GM18520 (cell line): Measurements from ENCODE around the gene TRAK1.

Source experiments
- ATAC-seq: cut with Tn5 transposase; IDR thresholded peaks from one replicate; pipeline ENCODE4 v1.9.1; 2021; ENCODE audit not compliant: unreplicated experiment

Gene TRAK1

GRCh38 chr3:42175386-42176240 lies 84.5 kb downstream of the TRAK1 start:
- no peak for ATAC-seq

GRCh38 chr3:42176242-42177034 lies 85.3 kb downstream of the TRAK1 start:
- no peak for ATAC-seq

DNA sequence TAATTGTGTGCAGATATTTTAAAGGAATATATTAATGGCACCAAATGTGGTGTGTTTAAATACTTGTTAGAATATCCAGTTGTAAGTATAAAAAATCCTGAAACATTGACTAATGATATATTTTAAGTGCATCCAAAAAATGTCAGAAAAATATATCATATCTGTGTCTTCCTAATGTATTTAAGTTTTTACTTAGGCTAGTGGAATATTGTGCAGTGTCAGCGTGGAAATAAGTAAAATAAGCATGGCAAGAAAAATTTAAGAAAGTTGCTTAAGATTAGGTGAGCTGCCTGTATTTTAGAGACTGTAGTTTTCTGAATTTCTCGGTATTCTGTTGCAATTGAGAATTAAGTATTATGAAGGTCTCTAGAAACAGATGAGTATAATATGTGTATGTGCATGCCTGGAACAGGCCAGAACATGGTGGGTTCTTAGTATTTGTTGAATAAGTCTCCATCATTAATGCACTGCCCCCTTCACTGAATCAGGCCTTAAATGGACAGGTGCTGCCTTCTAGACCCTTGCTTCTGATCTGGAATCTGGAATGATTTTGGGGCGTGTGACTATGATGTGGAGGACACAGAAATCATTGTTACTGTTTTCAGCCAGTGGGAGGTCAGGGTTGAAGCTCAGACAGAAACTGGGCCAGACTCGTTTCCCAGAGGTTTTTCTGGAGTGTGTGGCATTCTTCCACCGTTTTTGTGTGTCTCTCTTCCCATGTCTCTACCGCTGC lies 86.1 kb downstream of the TRAK1 start:
- no peak for ATAC-seq

DNA sequence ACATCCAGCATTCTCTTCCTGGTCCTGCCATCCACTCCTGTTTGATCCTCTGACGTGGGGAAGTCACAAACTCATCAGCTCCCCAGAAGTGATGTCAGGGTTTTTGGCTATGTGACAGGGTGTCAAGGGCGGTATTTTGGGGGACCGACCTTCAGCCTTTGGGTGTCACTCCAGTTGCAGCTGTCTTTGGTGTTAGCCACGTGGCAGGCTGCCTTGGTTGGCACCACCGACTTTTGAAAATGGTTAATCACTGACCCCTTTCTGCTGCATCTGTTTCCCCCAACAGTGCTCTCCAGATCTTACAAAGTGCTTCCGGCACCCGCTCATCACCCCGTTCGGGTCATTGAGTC lies 86.6 kb downstream of the TRAK1 start:
- ATAC-seq = no peak

DNA sequence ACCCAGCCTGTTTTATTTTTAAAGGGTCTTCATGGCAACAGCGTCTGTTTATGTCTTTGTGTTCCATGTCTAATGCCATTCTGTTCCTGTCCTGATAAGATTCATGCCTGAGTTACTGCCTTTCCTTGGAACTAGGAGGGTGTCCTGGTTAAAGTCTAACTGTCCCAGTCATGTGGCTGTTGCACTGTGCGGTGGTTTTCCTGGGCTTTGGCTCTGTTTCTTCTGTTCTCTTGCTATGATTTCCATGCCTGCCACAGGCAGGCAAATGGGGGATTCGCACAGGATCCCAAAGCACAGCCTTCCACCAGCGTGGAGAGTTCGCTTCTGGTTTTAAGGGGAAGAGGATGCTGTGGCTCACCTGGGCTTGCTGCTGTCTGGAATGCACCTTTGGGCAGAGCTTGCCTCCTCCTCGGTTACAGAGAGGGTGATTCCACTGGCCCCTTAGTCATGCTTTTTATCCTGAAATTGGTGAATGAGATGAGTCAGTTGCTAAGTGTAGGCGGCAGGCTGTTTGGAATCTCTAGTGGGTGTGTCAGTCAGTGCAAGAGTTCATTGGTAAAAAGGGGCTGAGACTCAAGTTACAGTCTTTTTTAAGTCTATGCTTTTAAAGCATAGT lies 88.1 kb downstream of the TRAK1 start:
- no peak for ATAC-seq

- ATAC-seq = no peak
These were observed 89.7 kb downstream of the TRAK1 start for GRCh38 chr3:42180901-42181300.

DNA sequence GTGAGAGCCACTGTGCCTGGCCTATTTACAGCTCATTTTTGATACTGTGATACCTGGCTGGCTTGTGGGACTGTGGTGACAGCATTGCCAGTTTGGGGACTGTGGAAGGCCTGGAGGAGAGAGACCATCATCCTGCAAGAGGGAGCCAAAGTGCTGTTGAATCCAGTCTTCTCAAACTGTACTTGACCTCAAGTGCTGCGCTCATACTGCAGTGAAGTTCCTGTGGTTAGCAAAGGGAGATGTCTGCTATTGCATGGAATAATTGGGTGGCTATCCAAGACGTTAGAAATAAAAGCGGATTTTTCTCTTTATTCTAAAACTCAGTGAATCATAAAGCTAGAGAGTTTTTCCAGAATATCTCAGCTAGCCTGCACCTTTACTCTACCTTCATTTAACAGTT lies 91.4 kb downstream of the TRAK1 start:
- no peak for ATAC-seq

GRCh38 chr3:42183991-42184632 lies 93.0 kb downstream of the TRAK1 start:
- ATAC-seq = no peak

DNA sequence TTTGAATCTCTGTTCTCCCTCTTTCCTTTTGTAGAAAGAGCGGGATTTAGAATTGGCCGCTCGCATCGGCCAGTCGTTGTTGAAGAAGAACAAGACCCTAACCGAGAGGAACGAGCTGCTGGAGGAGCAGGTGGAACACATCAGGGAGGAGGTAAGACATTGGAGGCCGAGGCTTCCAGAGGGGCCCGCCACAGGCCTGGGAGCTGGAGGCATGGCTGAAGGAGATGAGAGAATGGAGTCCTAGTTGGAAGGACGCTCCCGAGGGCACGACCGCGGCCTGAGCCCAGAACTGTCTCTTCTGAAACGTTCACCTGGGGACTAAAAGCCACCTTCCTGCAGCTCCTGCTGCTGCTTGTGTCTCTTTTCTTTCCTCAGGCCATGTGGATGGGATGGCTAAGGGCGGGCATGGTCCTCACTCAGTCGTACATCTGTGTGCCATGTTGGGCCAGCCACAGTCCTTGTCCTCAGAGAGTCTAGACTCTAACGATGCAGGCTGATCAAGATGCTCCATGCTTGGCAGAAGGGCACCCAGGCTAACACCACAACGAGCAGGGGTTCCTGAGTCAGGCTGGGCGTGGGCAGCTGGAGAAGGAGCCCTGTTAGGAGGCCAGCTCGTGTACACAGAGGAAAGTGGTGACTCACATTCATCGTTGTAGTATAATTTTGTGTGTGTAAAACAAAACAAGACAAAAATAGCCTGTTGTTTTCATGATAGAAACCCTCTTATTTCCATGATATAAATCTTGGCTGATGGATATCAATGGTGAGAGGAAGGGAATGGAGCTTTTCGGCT lies 93.7 kb downstream of the TRAK1 start:
- no peak for ATAC-seq

- ATAC-seq = no peak
These were observed 96.8 kb downstream of the TRAK1 start for GRCh38 chr3:42187936-42188335.

DNA sequence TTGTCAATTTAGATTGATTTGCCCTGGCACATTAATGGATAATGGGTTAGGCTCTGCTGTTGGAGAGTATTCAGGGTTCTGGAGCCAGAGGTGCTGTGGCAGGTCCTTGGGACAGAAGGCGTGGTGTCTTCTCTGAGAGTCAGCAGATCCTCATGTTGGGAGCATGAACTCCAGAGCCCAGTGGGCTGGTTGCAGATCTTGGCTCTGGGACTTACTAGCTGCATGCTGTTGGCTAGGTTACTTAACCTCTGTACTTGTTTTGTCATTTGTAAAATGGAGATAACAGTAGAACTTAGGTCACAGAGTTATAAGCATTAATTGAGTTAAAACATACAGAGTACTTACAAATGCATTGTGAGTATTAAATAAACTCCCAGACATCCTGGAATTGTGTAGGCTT lies 97.2 kb downstream of the TRAK1 start:
- no peak for ATAC-seq

DNA sequence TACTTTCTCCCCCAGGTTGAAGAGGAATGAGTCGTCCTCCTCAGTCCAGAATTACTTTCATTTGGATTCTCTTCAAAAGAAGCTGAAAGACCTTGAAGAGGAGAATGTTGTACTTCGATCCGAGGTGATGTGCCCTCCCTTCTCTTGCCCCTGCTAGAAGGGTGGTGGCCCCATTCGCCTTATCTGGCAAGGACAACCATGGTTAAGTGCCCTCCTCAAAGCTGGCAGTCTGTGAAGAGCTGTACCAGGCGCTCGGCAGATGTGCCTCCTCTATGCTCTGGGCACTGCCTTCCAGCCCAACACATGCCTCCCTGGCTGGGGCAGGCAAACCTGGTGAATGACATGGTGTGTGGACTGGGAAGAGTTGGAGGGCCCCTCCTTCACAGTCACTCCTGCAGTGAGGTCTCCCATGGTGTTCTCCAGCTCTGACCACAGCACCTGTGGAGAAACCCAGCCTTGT lies 97.9 kb downstream of the TRAK1 start:
- no peak for ATAC-seq

DNA sequence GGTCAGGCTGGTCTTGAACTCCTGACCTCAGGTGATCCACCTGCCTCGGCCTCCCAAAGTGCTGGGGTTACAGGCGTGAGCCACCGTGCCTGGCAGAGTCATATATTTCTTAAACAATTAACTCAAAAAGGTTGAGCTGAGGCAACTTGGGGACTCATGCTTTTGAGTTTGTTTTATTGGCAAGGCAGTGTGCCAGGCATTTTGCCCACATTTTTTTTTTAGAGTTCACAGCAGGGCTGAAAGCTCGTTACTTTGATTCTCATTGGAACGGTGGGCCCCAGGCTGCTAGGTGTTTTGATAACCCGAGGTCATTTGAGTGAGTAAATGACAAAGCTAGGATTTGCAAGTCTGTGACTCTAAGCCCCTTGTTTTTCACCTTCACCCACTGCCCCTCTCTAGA lies 98.6 kb downstream of the TRAK1 start:
- ATAC-seq = no peak

DNA sequence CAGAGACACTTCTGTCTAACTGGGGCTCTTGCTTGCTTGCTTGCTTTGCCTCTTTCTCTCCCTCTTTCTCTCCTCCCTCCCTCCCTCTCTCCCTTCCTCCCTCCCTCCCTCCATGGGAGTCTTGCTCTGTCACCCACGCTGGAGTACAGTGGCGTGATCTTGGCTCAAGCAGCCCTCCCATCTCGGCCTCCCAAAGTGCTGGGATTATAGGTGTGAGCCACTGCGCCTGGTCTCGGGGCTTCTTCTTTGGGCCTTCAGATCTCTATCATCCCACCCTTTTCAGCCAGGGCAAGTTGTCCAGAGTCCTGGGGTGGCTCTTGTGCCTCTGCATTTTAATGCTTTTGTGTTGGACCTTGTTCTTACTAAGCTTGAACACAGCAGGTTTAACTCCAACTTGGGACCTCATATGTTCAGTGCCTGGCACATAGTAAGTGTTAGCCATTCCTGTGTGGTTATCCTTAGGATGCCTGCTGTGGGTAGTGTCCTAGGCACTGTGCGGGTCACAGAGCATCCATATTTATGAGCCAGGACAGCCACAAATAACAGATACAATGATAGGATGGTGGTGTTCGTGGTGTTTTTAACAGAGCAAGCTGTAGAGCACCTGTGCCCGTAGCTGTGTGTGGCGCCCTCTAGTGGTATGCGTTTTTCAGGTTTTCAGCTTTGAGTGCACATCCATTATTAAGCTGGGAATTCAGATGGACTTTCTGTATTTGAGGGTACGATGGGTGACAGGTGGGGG lies 99.7 kb downstream of the TRAK1 start:
- ATAC-seq = no peak

- ATAC-seq = no peak
These were observed 100.2 kb downstream of the TRAK1 start for GRCh38 chr3:42191443-42191747.

DNA sequence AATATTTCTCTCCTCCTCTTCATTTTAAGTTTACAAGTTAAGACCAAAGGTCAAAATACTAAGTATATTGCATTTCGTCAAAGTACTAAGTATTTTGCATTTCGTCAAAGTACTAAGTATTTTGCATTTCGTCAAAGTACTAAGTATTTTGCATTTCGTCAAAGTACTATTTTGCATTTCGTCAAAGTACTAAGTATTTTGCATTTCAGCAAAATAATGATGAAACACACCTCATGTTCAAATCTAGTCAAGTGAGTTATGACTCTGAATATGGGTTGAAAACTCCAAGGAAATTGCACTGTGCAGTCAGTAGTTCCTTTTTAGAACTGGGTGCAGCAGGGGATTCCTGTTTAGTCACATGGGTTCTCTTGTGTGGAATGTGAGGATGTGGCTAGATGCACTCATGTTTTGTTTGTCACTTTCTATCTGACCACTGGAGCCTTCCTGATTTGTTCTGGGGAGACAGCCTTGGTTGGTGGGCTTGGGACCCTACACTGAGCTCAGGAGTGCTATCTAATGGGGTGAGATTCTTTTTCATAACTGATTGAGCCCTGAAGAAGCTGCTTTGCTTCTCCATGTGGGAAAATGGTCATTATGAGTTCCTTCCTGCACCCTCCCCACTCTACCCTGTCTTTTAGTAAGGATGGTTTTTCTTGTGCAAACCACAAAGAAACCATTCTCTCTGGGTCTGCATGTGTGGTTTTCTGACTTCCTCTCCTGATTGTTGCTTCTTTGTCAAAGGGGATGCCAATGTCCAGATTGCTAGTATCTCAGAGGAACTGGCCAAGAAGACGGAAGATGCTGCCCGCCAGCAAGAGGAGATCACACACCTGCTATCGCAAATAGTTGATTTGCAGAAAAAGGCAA lies 101.4 kb downstream of the TRAK1 start:
- peak; percentile 26 for ATAC-seq

DNA sequence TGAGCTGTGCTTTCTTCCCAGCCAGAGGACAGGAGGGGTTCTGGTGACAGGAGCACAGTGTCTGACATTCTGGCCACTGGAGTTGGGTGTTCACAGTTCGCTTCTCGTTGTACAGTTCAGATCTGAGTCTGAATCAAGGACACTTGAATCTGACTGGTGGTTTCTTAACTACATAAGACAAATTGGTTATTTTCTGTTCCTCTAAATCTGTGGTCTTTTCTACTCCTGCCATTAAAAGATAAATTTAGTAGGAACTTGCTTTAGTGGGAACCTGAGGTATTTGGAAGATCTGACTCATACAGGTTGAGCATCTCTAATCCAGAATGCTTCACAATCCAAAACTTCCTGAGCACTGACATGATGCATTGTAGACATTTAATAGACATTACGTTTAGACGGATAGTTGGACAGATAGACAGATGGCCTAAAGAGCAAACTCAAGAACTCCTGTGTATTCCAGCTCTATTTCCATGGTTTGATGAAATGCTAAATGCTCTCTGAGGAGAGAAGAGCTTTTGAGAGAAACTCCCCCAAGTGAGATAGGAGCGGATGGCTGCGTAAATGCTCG lies 103.9 kb downstream of the TRAK1 start:
- ATAC-seq = no peak

DNA sequence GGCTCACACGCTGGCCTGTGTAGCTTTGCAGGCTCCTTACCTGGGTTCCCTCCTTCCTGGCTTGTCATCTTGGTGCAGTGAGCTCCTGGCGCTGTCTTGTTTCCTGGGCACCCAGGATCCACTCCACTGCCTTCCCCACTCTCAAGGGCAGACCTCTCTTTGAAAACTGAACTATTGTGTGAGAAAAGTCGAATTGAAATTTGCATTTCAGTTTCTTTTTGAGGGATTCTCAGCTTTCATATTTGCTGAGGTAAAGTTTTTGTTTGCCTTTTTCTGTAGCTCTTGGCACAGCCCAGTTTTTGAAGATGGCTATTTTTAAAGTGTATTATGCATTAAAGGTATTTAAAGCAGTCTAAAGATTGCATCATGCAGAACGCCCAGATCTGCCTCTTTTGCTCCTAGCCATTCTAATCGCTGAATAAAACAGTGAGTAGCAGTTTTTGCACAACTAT lies 104.7 kb downstream of the TRAK1 start:
- peak; percentile 60 for ATAC-seq
